Endothelial cell of umbilical vein (primary cell): ENCODE measurements around the gene CACNA2D2. TPM values are rescaled to one million over a fixed set of nuclear protein-coding genes. Genes with fewer than 3 reads are reported as not detected.

Experiments used
- BruUV-seq: library from RNA; stranded (reverse); fragments of 400-500 nt; replicated peaks from 2 replicates; lab custom pipeline; 2021; lab: Mats Ljungman, UMichigan
- CTCF ChIA-PET: fragments of 300-600, 350-600 bp; sonication (Branson Sonifier 250); formaldehyde crosslinking; loops from one replicate; lab custom pipeline; 2021; ENCODE audit warnings: antibody characterized with exemption, inconsistent platforms; lab: Charles Lee
- POLR2A ChIA-PET: fragments of 300-600, 350-600 bp; sonication (Branson Sonifier 250); formaldehyde crosslinking; loops from one replicate; lab custom pipeline; 2021; ENCODE audit warnings: antibody characterized with exemption, inconsistent platforms; lab: Charles Lee
- DNase-seq: peaks from one replicate; pipeline ENCODE4 v3.0.0-alpha.2; 2011; ENCODE audit warnings: low read depth, low spot score
- FAIRE-seq: peaks from 2 replicates; lab custom pipeline; 2011; peaks lifted over from hg19 to GRCh38; lab: Jason Lieb, UNC
- H2AFZ ChIP-seq: 2 replicates; pipeline ENCODE4 v1.6.0; 2012; ENCODE audit warnings: low read depth, low read length, control low read depth, inconsistent platforms
- H3K27ac ChIP-seq: 2 replicates; pipeline ENCODE4 v1.5.1; 2011; ENCODE audit warnings: low read depth, mild to moderate bottlenecking, control low read depth, low read length, moderate library complexity; ENCODE audit not compliant: insufficient read depth
- H3K27me3 ChIP-seq, 2 experiments: 2 replicates each; pipeline versions ENCODE4 v1.6.0 to v1.6.1; 2011; ENCODE audit warnings: low read length in 2 of 2, mixed read lengths in 1 of 2; ENCODE audit not compliant: control insufficient read depth in 2 of 2, insufficient read depth in 2 of 2
- H3K36me3 ChIP-seq, 2 experiments: 2 replicates in 1 of 2; 3 replicates in 1 of 2; pipeline ENCODE4 v1.5.1; 2011; ENCODE audit warnings: low read length in 2 of 2, mild to moderate bottlenecking in 1 of 2, moderate library complexity in 1 of 2; ENCODE audit not compliant: control insufficient read depth in 2 of 2, insufficient read depth in 2 of 2; ENCODE audit errors: extremely low read depth in 1 of 2
- H3K4me1 ChIP-seq: 3 replicates; pipeline ENCODE4 v1.5.1; 2011; ENCODE audit warnings: mild to moderate bottlenecking, low read length; ENCODE audit not compliant: control insufficient read depth, insufficient read depth; ENCODE audit errors: extremely low read depth
- H3K4me2 ChIP-seq: 2 replicates; pipeline ENCODE4 v1.6.1; 2011; ENCODE audit warnings: low read length, control low read depth, mixed read lengths; ENCODE audit not compliant: insufficient read depth
- H3K4me3 ChIP-seq, 3 experiments: fragments of 200-600 bp in 1 of 3; sonication (generic), shearing (Covaris generic) in 1 of 3; replicated peaks in 1 of 3; 2 replicates each; pipeline ENCODE4 v1.5.1; 2011 to 2016; ENCODE audit warnings: control low read depth in 3 of 3, low read length in 3 of 3, mild to moderate bottlenecking in 2 of 3, inconsistent platforms in 1 of 3, low read depth in 1 of 3, moderate library complexity in 1 of 3; ENCODE audit not compliant: insufficient read depth in 1 of 3
- H3K79me2 ChIP-seq: 2 replicates; pipeline ENCODE4 v1.6.0; 2012; ENCODE audit warnings: low read length, inconsistent platforms; ENCODE audit not compliant: control insufficient read depth, insufficient read depth
- H3K9ac ChIP-seq: replicated peaks from 2 replicates; pipeline ENCODE3; 2011; ENCODE audit warnings: low read length, control low read depth; ENCODE audit not compliant: insufficient read depth; ENCODE audit errors: extremely low read depth
- H3K9me1 ChIP-seq: replicated peaks from 3 replicates; pipeline ENCODE4 v1.6.0; 2011; ENCODE audit warnings: mild to moderate bottlenecking, low read length; ENCODE audit not compliant: control insufficient read depth, insufficient read depth; ENCODE audit errors: extremely low read depth
- H3K9me3 ChIP-seq: replicated peaks from 2 replicates; pipeline ENCODE4 v1.5.1; 2012; ENCODE audit warnings: low read length, inconsistent platforms; ENCODE audit not compliant: control insufficient read depth, insufficient read depth
- H4K20me1 ChIP-seq: replicated peaks from 2 replicates; pipeline ENCODE3; 2011; ENCODE audit warnings: mild to moderate bottlenecking, low read length; ENCODE audit not compliant: control insufficient read depth, insufficient read depth; ENCODE audit errors: extremely low read depth
- GATA2 ChIP-seq: IDR thresholded peaks from 2 replicates; pipeline ENCODE4 v1.7.0; 2011; ENCODE audit warnings: low read depth, mild to moderate bottlenecking, moderate library complexity, mixed read lengths, low read length; ENCODE audit not compliant: insufficient read length, insufficient read depth
- POLR2A ChIP-seq: IDR thresholded peaks from 2 replicates; pipeline ENCODE4 v1.6.1; 2012; ENCODE audit warnings: low read depth, mild to moderate bottlenecking, control low read depth, low read length
- POLR2AphosphoS5 ChIP-seq: IDR thresholded peaks from 2 replicates; pipeline ENCODE4 v1.6.1; 2012; ENCODE audit warnings: low read depth, mild to moderate bottlenecking, control low read depth, low read length, moderate library complexity; ENCODE audit not compliant: insufficient read depth
- dilution Hi-C: fragments of 300-500 bp; cut with MboI; formaldehyde crosslinking; loops from one replicate; pipeline ENCODE4 v1.15.0; 2019; ENCODE audit warnings: low sequenced_read_pairs; ENCODE audit not compliant: extremely low pct_ligation_motif_present
- intact Hi-C: fragments of 100-400 bp; cut with micrococcal nuclease; formaldehyde crosslinking; loops from one replicate; pipeline ENCODE4 v1.10.0; 2022
- polyA plus RNA-seq, 4 experiments: library from polyadenylated mRNA; depleted of rRNA in 3 of 4; stranded (reverse) in 3 of 4; unstranded in 1 of 4; fragments of >200 nt; gene quantifications; 2 replicates each; pipeline versions ENCODE4 v1.2.1 to v1.2.3, GENCODE V29; 2011 to 2012; ENCODE audit warnings: missing spikeins in 1 of 4
- total RNA-seq: library from RNA; stranded (reverse); gene quantifications from 2 replicates; pipeline ENCODE4 v1.2.3, GENCODE V29; 2021
- TF ChIP-seq, protein P1 (sequence below): IDR thresholded peaks from 2 replicates; pipeline ENCODE4 v1.6.1; 2011; ENCODE audit not compliant: insufficient read depth, insufficient read length
- TF ChIP-seq, protein P2 (sequence below), 2 donors: IDR thresholded peaks; 1 replicate in 1 of 2; 2 replicates in 1 of 2; pipeline ENCODE4 v1.5.1; 2011; ENCODE audit warnings: low read length in 2 of 2, mild to moderate bottlenecking in 2 of 2, moderate library complexity in 2 of 2, control low read depth in 1 of 2, inconsistent platforms in 1 of 2, low read depth in 1 of 2; ENCODE audit not compliant: insufficient read depth in 1 of 2; ENCODE audit errors: extremely low read depth in 1 of 2

Gene CACNA2D2
- total and polyA plus RNA-seq, 2 donors (not counting 3 experiments of a cell fraction or from before 2014, with no cell fraction given), result 0.15 TPM; not detected in 1

DNA sequence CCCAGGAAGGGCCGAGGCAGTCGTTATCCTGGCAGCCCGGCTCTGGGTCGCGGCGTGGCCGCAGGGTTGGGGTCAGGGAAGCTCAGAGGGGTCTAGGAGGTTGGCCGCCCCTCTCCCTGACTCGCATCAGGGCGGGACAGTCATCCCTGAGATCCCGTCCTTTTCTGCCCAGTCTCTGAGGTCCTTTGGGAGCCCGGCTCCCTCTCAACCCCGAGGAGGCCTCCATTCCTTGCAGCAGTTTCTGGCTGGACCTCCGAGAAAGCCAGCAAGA is 181.4 kb downstream of the CACNA2D2 start:
- H3K36me3 ChIP-seq, result peaks cover 10 to 36% of the 10 kb centered on the region in 2 experiments
- intact Hi-C loops, result loop anchor here (1.0 to 2.0 kb wide), 2 partner anchors 30 to 155 kb away; partner anchors contain the start of gene IFRD2
- CTCF ChIA-PET, result interaction anchor here (1.0 to 4.3 kb wide), 4 partner anchors 14 to 220 kb away, joined by 4 to 66 read pairs (median 23); partner anchors contain the start of genes HYAL3 and NAA80
- no peaks in the 10 kb centered on the region for H3K27me3 ChIP-seq
- no peaks in the 10 kb centered on the region for H3K9me3 ChIP-seq
- FAIRE-seq (no peak), DNase-seq (no peak)
- H2AFZ ChIP-seq, result no peak overlapping the region
- peak overlapping the region; percentile 31 to 89 (median 62) for H3K4me3 ChIP-seq
- peaks cover 60% of the 10 kb centered on the region for H3K4me1 ChIP-seq
- no peaks in the 10 kb centered on the region for H3K9me1 ChIP-seq
- H4K20me1 ChIP-seq, result no peaks in the 10 kb centered on the region
- dilution Hi-C loops, result no loop called here
- BruUV-seq, result TSS peak; percentile 69
- peak overlapping the region; percentile 88 for H3K9ac ChIP-seq
- POLR2A ChIA-PET, result interaction anchor here (5.1 kb wide), 1 partner anchor 14 kb away, joined by 38 read pairs; no protein-coding TSS in a partner anchor
- H3K27ac ChIP-seq, result peak overlapping the region; percentile 99
- peaks cover 49% of the 10 kb centered on the region for H3K79me2 ChIP-seq
- TF ChIP-seq GATA2 (no peak), POLR2A (peak; percentile 59), POLR2AphosphoS5 (peak; percentile 12)
- peak overlapping the region; percentile 75 for H3K4me2 ChIP-seq

DNA sequence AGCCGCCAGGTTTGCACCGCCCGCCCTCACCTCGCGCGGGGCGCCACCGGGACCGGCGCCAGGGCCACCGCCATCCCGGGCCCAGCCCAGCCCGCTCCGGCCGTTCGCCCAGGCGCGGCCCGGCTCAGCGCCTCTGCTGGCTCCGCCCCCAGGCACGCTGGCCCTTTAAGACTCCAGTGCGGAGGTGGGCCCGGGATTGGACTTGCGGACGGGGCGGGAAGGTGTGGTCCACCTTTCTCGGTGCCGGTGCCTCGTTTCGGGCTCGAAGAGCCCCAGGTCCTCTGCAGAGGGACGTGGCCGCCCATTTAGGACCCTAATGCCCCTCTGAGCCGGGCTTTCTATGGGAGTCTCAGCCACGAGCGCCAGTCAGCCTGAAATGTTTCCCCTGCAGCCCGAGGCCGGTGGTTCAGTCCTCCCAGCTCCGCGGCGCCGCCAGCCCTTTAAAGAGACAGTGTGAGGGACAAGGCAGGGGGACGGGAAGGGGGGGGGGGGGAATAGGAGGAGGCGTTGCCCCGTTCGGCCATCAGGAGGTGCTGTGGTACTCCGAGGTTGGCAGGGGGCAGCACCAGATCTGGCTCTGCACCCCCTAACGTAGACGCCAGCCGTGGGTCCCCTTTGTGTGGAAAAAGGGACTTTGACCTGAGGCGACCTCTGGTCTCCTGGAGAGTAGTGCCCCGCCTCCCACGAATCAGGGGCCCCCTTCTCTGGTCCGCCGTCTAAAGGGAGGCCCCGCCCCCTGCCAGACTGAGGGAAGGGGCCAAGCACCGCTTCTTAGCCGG is 181.9 kb downstream of the CACNA2D2 start:
- BruUV-seq, result no TSS peak
- dilution Hi-C loops, result no loop called here
- TF ChIP-seq, protein P1, sequence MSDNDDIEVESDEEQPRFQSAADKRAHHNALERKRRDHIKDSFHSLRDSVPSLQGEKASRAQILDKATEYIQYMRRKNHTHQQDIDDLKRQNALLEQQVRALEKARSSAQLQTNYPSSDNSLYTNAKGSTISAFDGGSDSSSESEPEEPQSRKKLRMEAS, result no peak
- peak; percentile 81 for TF ChIP-seq POLR2AphosphoS5
- TF ChIP-seq, protein P2, sequence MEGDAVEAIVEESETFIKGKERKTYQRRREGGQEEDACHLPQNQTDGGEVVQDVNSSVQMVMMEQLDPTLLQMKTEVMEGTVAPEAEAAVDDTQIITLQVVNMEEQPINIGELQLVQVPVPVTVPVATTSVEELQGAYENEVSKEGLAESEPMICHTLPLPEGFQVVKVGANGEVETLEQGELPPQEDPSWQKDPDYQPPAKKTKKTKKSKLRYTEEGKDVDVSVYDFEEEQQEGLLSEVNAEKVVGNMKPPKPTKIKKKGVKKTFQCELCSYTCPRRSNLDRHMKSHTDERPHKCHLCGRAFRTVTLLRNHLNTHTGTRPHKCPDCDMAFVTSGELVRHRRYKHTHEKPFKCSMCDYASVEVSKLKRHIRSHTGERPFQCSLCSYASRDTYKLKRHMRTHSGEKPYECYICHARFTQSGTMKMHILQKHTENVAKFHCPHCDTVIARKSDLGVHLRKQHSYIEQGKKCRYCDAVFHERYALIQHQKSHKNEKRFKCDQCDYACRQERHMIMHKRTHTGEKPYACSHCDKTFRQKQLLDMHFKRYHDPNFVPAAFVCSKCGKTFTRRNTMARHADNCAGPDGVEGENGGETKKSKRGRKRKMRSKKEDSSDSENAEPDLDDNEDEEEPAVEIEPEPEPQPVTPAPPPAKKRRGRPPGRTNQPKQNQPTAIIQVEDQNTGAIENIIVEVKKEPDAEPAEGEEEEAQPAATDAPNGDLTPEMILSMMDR (IDR thresholded peaks at IDR 0.05; ENCODE audit: extremely low read depth in 1 of 2, insufficient read depth in 1 of 2, low read depth in 1 of 2, low read length in 2 of 2), result peak; percentile 41 to 82

More for the DNA sequence above, 181.9 kb downstream of the CACNA2D2 start:
- Histone ChIP-seq H3K9me1 (no peaks in the 10 kb centered on the region), H3K27me3 (no peaks in the 10 kb centered on the region), H3K4me3 (peak overlapping the region; percentile 65 to 89 (median 89)), H3K9ac (peak overlapping the region; percentile 89), H3K79me2 (peaks cover 49% of the 10 kb centered on the region), H3K36me3 (peaks cover 11 to 40% of the 10 kb centered on the region in 2 experiments), H3K9me3 (no peaks in the 10 kb centered on the region), H3K27ac (peak overlapping the region; percentile 99), H3K4me2 (peak overlapping the region; percentile 75), H3K4me1 (peaks cover 63% of the 10 kb centered on the region), H2AFZ (no peak overlapping the region), H4K20me1 (no peaks in the 10 kb centered on the region)
- FAIRE-seq (peak; percentile 97), DNase-seq (peak; percentile 91)
- ChIA-PET CTCF (interaction anchor here (0.5 to 4.3 kb wide), 14 partner anchors 13 to 1360 kb away, joined by 3 to 36 read pairs (median 3); partner anchors contain the start of genes CYB561D2, HYAL3, NAA80 and NPRL2), POLR2A (interaction anchor here (0.6 to 5.1 kb wide), 2 partner anchors 14 to 63 kb away, joined by 3 to 38 read pairs; no protein-coding TSS in a partner anchor)
- intact Hi-C loops, result loop anchor here (1.0 to 2.0 kb wide), 2 partner anchors 29 to 155 kb away; partner anchors contain the start of gene IFRD2
